HUES48 (cell line): ENCODE results near the gene ATP13A1.
A peak's percentile ranks its signal among the peaks of the same experiment; 100 is the strongest.

Experiments
- H3K27ac ChIP-seq: one replicate; pipeline ENCODE4 v1.7.0; 2013; ENCODE audit warnings: low read depth, low read length, inconsistent platforms
- H3K27me3 ChIP-seq: 2 replicates; pipeline ENCODE4 v1.6.1; 2013; ENCODE audit warnings: mild to moderate bottlenecking, low read length; ENCODE audit not compliant: control insufficient read depth, insufficient read depth
- H3K36me3 ChIP-seq: 2 replicates; pipeline ENCODE4 v1.6.1; 2013; ENCODE audit warnings: low read length; ENCODE audit not compliant: control insufficient read depth, insufficient read depth
- H3K4me1 ChIP-seq: 2 replicates; pipeline ENCODE4 v1.6.1; 2013; ENCODE audit warnings: mild to moderate bottlenecking, low read length; ENCODE audit not compliant: control insufficient read depth, insufficient read depth
- H3K4me3 ChIP-seq: 2 replicates; pipeline ENCODE4 v1.5.1; 2013; ENCODE audit warnings: mild to moderate bottlenecking, low read depth, low read length
- H3K9ac ChIP-seq: 2 replicates; pipeline ENCODE4 v1.6.1; 2013; ENCODE audit warnings: mild to moderate bottlenecking, low read depth, low read length, moderate library complexity
- H3K9me3 ChIP-seq: 2 replicates; pipeline ENCODE4 v1.6.1; 2013; ENCODE audit warnings: low read length; ENCODE audit not compliant: control insufficient read depth, insufficient read depth

ATP13A1 gene

DNA sequence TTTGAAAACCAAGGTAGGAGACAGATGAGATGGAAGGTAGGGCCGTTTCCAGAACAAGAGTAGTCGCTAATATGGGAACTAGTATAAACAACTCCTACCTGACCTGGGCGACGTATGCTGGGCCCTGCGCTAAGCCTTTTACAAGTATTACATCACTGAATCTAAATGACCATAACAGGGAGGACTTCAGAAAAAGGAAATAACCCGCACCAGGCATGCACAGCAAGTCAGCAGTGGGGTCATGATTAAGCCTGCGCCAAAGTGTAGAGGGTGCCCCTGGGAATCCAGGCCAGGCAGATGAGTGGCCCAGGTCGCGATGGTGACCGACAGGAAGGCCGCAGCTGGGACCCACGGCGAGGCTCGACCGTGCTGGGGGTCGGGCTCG lies 613 bp downstream of the ATP13A1 start:
- peak overlapping the region; percentile 96 for H3K27ac ChIP-seq
- peak overlapping the region; percentile 90 for H3K9ac ChIP-seq
- H3K4me3 ChIP-seq = peak overlapping the region; percentile 95
- H3K9me3 ChIP-seq = no peaks in the 10 kb centered on the region
- H3K4me1 ChIP-seq = peaks cover 8% of the 10 kb centered on the region
- no peaks in the 10 kb centered on the region for H3K27me3 ChIP-seq
- peaks cover 31% of the 10 kb centered on the region for H3K36me3 ChIP-seq

- peak overlapping the region; percentile 24 for H3K27ac ChIP-seq
Measured at GRCh38 chr19:19662344-19662743, 1.1 kb downstream of the ATP13A1 start.

GRCh38 chr19:19661675-19662251 lies 1.7 kb downstream of the ATP13A1 start:
- peaks cover 8% of the 10 kb centered on the region for H3K4me1 ChIP-seq
- H3K9me3 ChIP-seq = no peaks in the 10 kb centered on the region
- H3K27me3 ChIP-seq = no peaks in the 10 kb centered on the region
- H3K36me3 ChIP-seq = peaks cover 42% of the 10 kb centered on the region
- H3K9ac ChIP-seq = no peak overlapping the region
- peak overlapping the region; percentile 95; the same call in 1 of the 2 replicates for H3K4me3 ChIP-seq
- no peak overlapping the region for H3K27ac ChIP-seq

More at GRCh38 chr19:19662344-19662743, 1.1 kb downstream of the ATP13A1 start:
- Histone ChIP-seq H3K27me3 (no peaks in the 10 kb centered on the region), H3K4me1 (peaks cover 8% of the 10 kb centered on the region), H3K9ac (no peak overlapping the region), H3K4me3 (peak overlapping the region; percentile 95), H3K36me3 (peaks cover 37% of the 10 kb centered on the region), H3K9me3 (no peaks in the 10 kb centered on the region)

DNA sequence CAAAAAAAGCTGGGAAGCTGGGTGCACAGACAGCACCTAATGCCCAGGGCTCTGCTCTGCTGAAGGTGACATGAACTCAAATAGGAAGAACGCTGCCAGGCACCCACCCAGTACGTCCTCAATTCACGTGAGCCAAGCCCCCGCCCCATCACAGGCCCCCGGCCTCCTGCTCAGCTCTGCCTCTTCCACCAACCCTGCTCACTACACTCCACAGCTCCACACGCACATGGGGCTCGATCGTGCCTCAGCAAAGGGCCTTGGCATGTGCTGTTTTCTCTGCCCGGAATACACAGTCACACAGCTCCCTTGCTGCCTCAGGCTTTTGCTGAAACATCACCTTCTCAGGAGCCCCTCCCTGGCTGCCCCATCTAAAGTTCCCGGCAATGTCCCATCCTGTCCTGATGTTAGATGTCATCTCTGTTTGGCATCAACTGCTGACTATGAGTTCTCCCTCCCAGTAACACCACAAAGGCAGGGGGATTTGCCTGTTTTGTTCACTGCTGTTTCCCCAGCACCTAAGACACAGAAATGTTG lies 2.3 kb downstream of the ATP13A1 start:
- H3K27me3 ChIP-seq = no peaks in the 10 kb centered on the region
- H3K4me3 ChIP-seq = no peak overlapping the region
- no peak overlapping the region for H3K27ac ChIP-seq
- H3K9ac ChIP-seq = no peak overlapping the region
- peaks cover 8% of the 10 kb centered on the region for H3K4me1 ChIP-seq
- H3K36me3 ChIP-seq = peaks cover 48% of the 10 kb centered on the region
- H3K9me3 ChIP-seq = no peaks in the 10 kb centered on the region

GRCh38 chr19:19659646-19660245 lies 3.7 kb downstream of the ATP13A1 start:
- Histone ChIP-seq H3K36me3 (peaks cover 63% of the 10 kb centered on the region), H3K4me3 (no peak overlapping the region), H3K9ac (no peak overlapping the region), H3K4me1 (peaks cover 8% of the 10 kb centered on the region), H3K9me3 (no peaks in the 10 kb centered on the region), H3K27me3 (no peaks in the 10 kb centered on the region), H3K27ac (no peak overlapping the region)

DNA sequence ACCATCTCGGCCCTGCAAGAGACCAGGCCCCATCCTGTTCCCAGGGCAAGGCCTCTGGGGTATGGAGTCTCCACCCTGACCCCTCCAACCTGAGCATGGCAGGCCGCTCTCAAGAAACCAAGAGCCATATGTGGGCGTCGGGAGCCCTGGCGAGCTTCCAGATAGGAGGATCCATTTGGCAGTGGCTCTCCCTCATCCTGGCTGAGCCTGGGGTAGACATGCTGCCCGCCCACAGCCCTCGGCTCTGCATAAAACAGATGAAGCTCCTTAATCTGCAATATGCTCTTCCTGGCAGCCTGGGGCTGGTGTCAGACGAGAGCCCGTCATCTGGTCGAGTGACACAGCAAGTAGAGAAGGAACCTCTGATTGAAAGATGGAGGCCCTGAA lies 6.1 kb downstream of the ATP13A1 start:
- Histone ChIP-seq H3K9me3 (no peaks in the 10 kb centered on the region), H3K4me3 (no peak overlapping the region), H3K27ac (no peak overlapping the region), H3K4me1 (peaks cover 4% of the 10 kb centered on the region), H3K36me3 (peaks cover 86% of the 10 kb centered on the region), H3K9ac (no peak overlapping the region), H3K27me3 (no peaks in the 10 kb centered on the region)

GRCh38 chr19:19656451-19657396 lies 6.8 kb downstream of the ATP13A1 start:
- Histone ChIP-seq H3K27me3 (no peaks in the 10 kb centered on the region), H3K36me3 (peaks cover 90% of the 10 kb centered on the region), H3K27ac (no peak overlapping the region), H3K9me3 (no peaks in the 10 kb centered on the region), H3K4me3 (no peak overlapping the region), H3K4me1 (no peaks in the 10 kb centered on the region), H3K9ac (no peak overlapping the region)

- Histone ChIP-seq H3K27me3 (no peaks in the 10 kb centered on the region), H3K4me1 (no peaks in the 10 kb centered on the region), H3K36me3 (peaks cover 93% of the 10 kb centered on the region), H3K27ac (no peak overlapping the region), H3K4me3 (no peak overlapping the region), H3K9ac (no peak overlapping the region), H3K9me3 (no peaks in the 10 kb centered on the region)
Measured at GRCh38 chr19:19655641-19656343, 7.7 kb downstream of the ATP13A1 start.

DNA sequence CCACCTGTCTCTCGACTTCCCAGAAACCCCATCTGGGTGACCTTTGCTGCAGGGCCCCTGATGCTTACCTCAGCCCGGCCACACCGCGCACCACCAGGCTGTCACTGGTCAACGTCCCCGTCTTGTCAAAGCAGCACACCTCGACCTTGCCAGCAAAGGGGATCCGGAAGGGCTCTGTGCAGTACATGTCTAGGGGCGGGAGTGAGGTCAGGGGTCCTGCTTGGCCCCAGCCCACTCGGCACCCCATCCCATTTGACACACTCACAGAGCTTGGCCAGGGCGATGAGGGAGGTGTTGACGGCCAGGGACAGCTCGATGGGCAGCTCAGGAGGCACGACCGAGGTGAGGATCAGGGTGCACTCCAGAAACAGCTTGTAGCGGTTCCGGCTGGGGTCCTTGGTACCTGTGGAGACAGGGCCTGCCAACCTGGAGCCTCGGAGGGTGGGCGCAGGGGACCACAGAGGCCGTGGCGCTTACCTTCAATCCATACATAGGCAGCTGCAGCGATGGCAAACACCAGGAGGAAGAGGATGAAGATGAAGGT lies 8.4 kb downstream of the ATP13A1 start:
- H3K4me3 ChIP-seq = no peak overlapping the region
- no peaks in the 10 kb centered on the region for H3K4me1 ChIP-seq
- no peak overlapping the region for H3K9ac ChIP-seq
- H3K36me3 ChIP-seq = peaks cover 99% of the 10 kb centered on the region
- H3K9me3 ChIP-seq = no peaks in the 10 kb centered on the region
- H3K27me3 ChIP-seq = no peaks in the 10 kb centered on the region
- H3K27ac ChIP-seq = no peak overlapping the region

DNA sequence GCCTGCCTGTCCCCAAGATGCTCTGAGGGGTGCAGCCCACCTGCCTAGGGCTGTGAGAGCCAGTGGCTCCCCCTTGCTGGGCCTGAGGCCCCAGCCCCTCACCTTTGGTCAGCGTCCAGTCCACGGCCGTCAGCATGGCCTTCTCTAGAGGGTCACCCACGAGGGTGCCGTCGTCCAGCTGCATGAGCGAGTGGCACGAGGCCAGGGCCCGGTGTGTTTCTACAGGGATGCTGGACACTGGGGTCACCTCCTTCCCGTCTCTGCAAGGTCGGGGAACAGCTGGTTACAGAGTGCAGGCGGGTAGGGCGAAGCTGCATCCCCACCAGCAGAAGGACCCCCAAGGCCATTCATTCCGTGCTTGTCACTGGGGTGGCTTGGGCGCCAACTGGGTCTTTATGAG lies 9.0 kb downstream of the ATP13A1 start:
- no peaks in the 10 kb centered on the region for H3K9me3 ChIP-seq
- peaks cover 99% of the 10 kb centered on the region for H3K36me3 ChIP-seq

More for the DNA sequence above, 9.0 kb downstream of the ATP13A1 start:
- H3K4me3 ChIP-seq = no peak overlapping the region
- H3K27me3 ChIP-seq = no peaks in the 10 kb centered on the region
- H3K4me1 ChIP-seq = no peaks in the 10 kb centered on the region
- no peak overlapping the region for H3K9ac ChIP-seq
- H3K27ac ChIP-seq = no peak overlapping the region
